Stimulated activated CD8-positive, alpha-beta memory T cell treated with anti-CD3 and anti-CD28 coated beads, Interleukin-4, amount 100 ng/mL, for 48 hours (primary cell): ENCODE results near the gene OXLD1.

ENCODE experiments used
- DNase-seq: peaks from one replicate; pipeline ENCODE4 v3.0.0-alpha.2; 2020

The OXLD1 gene

GRCh38 chr17:81682565-81683207 is 16.3 kb upstream of the OXLD1 start:
- no peak for DNase-seq

GRCh38 chr17:81681672-81682071 is 15.3 kb upstream of the OXLD1 start:
- DNase-seq = no peak

- no peak for DNase-seq
These were observed 13.7 kb upstream of the OXLD1 start for GRCh38 chr17:81680150-81680549.

DNA sequence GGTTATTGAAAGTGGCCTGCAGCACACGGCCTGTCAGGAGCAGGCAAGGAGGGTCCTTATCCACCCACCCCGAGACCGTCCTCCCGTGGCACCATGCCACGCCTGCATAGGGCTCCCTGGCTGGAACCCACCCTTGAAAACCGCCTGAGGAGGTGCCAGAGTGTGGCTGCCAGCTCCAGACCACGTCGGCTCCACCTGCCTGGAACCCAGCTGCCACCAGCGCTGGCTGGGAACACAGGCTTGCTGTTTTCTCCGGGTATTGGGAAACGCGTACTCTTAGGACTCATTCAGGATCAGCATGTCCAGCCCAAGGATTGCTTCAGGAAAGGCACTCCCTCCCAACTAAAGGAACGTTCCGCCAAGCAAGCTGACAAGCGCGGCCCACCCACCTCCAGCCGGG is 10.5 kb upstream of the OXLD1 start:
- no peak for DNase-seq

DNA sequence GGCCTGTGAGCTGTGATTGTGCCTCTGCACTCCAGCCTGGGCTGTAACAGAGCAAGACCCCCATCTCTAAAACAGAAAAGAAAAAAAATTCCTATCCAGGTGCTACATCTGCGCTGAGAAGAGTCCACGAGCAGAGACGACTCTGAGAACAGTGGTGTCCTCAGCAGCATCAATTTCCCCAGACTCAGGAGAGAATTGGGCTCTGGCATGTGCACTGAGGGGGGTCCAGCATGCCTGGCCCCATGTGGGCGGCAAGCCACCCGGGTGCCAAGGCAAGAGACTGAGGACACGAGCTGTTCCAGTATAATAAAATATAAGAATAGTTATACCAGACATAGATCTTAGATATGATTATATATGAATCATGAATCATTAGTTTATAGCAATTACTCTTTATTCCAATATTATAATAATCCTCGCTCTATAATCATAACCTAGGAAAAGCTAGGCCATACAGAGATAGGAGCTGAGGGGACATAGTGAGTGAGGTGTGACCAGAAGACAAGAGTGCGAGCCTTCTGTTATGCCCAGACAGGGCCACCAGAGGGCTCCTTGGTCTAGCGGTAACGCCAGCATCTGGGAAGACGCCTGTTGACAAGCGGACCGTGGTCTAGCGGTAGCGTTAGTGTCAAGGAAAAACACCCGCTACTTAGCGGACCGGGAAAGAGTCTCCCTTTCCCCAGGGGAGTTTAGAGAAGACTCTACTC is 9.3 kb upstream of the OXLD1 start:
- peak; percentile 45 for DNase-seq

- no peak for DNase-seq
These were observed 7.3 kb upstream of the OXLD1 start for GRCh38 chr17:81673561-81674258.

GRCh38 chr17:81672954-81673353 is 6.5 kb upstream of the OXLD1 start:
- no peak for DNase-seq

DNA sequence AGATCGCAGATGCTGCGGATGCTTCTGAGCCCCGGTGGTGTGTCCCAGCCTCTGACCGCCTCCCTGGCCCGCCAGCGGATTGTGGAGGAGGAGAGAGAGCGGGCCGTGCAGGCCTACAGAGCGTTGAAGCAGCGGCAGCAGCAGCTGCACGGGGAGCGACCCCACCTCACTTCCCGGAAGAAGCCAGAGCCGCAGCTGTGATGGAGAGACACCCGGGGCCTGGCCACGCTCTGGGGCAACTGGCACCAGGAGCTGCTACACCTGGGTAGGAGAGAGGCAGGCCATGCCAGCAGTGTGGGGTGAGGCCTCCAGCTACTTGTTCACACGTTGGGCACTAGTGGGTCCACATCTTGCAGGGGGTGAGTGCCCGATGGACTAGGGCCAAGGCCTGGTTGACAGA is 6.1 kb upstream of the OXLD1 start:
- DNase-seq = no peak

DNA sequence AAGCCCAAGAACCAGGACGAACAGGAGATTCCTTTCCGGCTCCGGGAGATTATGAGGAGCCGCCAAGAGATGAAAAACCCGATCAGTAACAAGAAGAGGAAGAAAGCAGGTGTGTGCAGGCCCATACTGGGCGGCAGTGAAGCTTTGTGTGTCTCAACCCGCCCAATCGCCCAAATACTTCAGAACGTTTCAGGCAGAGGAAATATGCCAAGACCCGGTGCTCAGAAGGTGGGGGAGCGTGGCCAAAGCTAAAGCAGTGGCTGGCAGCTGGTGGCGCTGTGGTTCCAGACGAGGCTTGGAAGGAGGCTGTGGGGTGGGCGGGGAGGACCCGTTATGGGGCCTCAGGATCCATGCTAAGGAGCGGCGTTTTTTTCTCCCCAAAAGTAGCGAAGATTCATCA is 1.3 kb upstream of the OXLD1 start:
- DNase-seq = peak; percentile 35

GRCh38 chr17:81666092-81666341 is 388 bp downstream of the OXLD1 start:
- no peak for DNase-seq

DNA sequence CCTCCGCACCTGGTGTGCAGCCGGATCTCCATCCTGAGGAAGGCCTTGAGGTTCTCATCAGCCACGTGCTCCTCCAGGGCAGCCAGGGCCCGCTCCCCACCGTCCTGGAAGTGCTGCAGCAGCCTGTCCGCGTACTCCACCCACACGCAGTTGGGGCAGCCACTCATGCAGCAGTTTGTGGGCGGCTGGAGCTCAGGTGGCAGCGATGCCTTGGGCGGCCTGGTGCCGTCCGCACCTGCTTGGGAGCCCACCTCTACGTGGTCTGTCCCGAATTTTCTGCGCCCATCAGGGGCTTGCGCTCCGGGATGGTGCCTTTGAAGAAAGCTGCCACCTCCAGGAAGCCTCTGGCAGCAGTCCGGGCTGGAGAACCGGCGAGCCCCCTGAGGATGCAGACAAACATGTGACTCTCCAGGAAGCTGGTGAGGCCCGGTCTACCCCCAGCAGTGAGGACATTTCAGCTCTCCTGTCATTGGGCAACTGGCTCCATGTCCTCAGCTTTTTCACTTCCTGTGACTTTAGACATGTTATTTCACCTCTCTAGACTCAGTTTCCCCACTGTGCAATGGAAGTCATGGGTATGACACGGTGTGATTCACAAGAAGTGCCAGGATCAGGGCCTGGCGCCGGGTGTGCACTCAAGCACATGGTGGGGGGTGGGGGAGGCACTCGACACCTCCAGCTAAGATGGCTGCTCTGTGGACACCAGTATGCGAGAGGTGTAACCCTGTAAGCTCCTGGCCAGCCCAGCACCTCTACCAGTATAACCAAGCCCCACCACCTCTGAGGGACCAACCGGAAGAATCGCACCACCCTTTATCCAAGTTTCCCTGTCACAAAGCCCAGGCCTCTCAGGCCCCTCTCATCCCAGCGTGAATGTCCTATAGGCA is 957 bp downstream of the OXLD1 start:
- peak; percentile 76 for DNase-seq

DNA sequence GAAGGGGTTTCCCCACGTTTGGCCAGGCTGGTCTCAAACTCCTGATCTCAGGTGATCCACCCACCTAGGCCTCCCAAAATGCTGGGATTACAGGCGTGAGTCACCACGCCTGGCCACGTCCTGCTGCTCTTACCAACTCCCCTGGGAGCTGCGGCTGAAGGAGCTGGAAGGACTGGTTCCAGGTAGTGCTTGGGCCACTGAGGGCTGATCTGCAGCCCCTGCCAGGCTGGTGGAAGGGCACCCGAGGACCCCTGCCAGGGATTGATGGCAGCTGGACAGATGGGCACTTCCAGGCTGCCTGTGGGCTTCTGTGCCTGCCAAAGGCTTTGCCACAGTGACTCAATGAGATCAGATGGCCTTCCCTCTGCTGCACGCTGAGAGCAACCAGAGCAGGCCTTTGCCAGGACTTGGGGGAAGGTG is 2.3 kb downstream of the OXLD1 start:
- DNase-seq = peak; percentile 39

DNA sequence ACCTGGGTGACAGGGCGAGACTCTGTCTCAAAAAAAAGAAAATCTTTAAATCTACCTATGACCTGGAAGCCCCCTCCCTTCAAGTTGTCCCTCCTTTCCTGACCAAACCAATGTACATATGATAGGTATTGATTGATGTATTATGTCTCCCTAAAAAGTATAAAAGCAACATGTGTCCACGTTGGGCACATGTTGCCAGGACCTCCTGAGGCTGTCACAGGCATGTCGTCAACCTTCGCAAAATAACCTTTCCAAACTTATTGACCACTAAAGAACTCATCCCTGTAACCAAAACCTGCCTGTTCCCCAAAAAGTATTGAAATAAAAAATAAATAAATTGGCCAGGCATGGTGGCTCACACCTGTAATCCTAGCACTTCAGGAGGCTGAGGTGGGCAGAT is 4.4 kb downstream of the OXLD1 start:
- no peak for DNase-seq

- no peak for DNase-seq
These were observed 6.0 kb downstream of the OXLD1 start for GRCh38 chr17:81660441-81660840.

DNA sequence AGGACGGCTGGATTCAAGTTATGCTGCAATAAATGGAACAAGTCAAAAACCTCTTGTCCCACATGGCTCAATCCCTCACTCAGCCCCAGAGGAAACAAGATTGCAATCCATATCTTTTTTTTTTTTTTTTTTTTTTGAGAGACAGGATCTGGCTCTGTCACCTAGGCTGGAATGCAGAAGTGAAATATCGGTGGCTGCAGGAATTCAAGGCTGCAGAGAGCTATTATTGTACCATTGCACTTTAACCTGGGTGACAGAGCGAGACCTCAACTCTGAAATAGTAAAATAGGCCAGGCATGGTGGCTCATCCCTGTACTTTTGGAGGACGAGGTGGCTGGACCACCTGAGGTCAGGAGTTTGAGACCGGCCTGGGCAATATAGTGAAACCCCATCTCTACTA is 7.4 kb downstream of the OXLD1 start:
- DNase-seq = no peak

DNA sequence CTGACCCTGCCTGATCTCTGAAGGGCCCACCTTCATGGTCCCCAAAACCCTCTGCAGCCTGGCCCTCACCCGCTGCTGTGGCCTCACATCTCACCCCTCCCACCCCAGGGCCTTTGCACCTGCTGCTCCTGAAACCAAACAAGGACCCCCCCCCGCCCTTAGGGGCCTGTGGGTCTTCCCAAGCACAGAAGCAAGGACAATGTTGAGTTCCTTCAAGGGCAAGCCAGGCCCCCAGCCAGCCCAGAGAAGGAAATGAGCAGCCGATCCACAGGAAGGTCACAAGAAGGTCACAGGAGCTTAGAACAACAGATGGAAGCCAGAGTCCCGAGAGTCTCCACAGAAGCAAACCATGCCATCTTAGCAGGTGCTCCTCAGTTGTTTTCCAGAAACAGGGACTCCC is 9.6 kb downstream of the OXLD1 start:
- DNase-seq = no peak

GRCh38 chr17:81656118-81656743 is 10.2 kb downstream of the OXLD1 start, which contains the start of gene PDE6G:
Gene PDE6G, minus strand, starts transcription at chr17:81656542. Its CDS starts 3,237 bp downstream, at chr17:81653305.
- no peak for DNase-seq

DNA sequence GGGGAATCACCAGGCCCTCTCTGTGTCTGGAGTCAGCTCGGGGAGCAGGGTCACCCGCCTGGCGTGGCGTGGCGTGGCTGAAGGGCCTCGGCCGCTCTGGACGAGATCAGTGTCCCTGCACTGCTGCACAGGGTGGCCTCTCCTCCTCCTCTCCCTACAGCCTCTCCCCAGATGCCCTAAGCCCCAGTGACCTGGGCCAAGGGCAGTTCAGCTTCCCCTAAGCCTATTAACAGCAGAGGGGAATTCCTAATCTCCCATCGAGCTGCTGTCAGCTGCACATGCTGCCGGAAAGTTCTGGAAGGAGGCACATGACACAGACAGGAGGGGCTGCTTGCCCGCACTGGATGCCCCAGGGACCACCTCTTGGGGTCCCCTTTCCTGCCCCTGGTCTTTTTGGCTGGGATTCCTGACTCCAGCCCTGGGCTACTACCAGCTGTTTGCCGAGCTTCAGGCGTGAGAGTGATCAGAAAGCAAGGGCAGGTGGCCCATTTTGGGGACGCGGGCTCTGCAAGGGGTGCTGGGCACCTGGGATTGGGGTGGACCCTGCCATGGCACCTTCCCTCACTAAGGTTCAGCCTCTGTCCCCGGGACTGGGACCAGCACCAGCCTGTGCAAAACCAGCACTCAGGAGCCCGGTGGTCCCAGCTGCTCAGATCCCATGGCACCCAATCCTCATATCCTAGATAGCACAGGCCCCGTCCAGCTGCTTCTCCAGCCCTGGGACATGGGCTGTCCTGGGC is 10.9 kb downstream of the OXLD1 start:
- no peak for DNase-seq

DNA sequence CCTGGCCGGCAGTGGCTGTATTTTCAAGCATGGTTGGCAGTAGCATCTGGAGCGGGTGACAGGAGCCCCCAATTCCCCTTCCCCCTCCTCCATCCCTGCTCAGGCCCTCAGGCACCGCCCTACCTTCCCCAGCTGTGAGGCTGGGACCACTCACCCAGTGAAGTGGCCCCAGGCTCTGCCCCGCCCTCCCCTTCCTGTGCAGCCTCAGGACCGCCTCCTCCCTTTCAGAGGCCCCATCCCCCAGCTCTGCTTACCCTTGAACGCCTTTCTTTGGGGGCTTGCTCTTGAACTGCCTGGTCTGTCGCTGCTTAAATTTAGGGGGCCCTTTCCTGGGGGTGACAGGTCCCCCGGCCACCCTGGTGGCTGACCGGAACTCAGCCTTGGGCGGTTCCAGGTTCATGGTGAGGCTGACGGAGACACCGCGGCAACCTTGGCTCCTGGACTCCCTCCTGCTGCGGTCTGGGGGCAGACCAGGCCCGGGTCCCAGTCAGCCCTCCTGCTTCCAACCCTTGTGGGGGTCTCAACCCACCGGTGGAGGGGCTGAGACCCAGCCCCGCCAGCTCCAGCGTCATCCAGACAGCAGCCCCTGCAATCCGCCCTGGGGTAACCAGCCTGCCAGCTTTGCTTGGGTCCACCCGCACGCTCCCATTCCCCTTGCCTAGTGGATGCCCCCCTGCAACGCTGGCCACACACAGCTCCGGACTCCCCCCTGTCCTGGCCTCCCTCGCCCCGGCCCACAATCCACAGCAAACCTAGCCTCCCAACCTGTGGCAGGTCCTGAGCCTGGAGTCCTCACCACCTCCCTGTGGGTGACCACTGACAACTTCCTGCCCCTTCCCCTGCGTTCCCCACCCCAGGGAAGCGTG is 13.3 kb downstream of the OXLD1 start:
- peak; percentile 52 for DNase-seq

DNA sequence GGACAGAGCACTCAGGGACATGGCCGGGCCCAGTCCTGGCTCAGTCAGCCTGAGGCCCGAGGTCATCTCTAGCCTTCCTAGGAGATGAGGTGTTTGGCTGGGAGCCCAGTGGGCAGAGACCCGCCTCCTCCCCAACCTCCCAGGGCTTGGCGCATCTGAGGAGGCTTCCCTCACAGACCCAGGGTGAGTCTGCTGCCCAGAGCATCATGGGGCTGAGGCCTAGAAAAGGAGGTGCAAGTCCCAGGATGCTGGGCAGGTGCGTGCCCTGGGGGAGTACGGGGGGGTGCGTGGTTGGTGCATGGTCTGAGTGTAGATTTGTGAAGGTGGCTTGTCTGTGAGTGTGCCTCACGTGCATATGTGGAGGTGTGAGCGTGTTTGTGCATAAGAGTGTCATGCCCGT is 14.7 kb downstream of the OXLD1 start:
- DNase-seq = no peak

DNA sequence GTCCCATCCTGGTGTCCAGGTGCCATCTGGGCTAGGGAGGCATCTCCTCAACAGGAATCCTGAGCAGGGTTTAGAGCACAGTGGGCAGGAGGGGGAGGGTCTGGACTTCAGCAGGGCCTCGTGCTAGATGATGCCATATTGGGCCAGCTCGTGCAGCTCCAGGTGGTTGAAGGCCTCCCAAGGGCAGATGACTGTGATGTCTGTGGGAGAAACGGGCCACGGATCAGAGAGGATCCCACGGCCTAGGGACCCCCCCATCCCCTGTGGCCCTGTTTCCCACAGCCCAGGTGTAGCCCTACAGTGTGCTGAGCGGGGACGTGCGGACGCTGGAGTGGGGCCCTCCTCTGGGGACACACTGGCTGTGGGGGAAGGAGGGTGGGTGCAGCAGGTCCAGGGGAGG is 15.5 kb downstream of the OXLD1 start:
- DNase-seq = no peak
